KOPT-K1 (cell line): ENCODE measurements around the gene SNRPN.
"Not testable (repeated sequence)": the region's sequence is repeated elsewhere in the genome, so short reads cannot be mapped to it uniquely, and the experiment has no call there.

Source experiments
- H3K27ac ChIP-seq: fragments of 200-600 bp; sonication (generic); 2 replicates; pipeline ENCODE4 v1.5.1; 2016; ENCODE audit warnings: antibody characterized with exemption, mild to moderate bottlenecking, low read depth, low read length; ENCODE audit not compliant: poor library complexity, severe bottlenecking
- H3K36me3 ChIP-seq: fragments of 200-600 bp; sonication (generic); 2 replicates; pipeline ENCODE4 v1.5.1; 2017; ENCODE audit warnings: antibody characterized with exemption, mild to moderate bottlenecking, low read length, moderate library complexity; ENCODE audit not compliant: insufficient read depth
- H3K9me3 ChIP-seq: fragments of 200-600 bp; sonication (generic); 2 replicates; pipeline ENCODE4 v1.5.1; 2017; ENCODE audit warnings: antibody characterized with exemption, low read length, mild to moderate bottlenecking; ENCODE audit not compliant: insufficient read depth, poor library complexity, severe bottlenecking

The SNRPN gene

DNA sequence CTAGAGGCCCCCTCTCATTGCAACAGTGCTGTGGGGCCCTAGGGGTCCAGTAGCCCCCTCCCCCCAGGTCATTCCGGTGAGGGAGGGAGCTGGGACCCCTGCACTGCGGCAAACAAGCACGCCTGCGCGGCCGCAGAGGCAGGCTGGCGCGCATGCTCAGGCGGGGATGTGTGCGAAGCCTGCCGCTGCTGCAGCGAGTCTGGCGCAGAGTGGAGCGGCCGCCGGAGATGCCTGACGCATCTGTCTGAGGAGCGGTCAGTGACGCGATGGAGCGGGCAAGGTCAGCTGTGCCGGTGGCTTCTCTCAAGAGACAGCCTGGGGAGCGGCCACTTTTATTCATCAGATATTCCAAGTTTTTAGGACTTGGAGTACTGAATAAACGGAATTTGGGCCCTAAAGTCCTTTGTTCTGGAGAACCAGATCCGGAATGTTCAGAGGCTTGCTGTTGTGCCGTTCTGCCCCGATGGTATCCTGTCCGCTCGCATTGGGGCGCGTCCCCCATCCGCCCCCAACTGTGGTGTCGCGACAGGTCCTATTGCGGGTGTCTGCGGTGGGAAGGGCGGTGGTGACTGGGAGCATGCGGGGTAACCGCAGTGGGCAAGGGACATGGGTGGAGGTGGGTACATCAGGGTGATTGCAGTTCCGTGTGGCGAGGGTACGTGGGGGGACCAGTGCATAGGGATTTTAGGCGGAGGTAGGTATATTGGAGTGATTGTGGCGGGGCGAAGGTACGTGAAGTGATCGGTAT, at the start of gene SNRPN, which contains the start of gene SNURF:
SNRPN (plus strand) TSS at position 205 of the 748 bp plus-strand sequence. CDS start 19,467 bp downstream, outside the sequence.
SNURF (plus strand) TSS at position 205 of the 748 bp plus-strand sequence; CDS start at position 267, 62 bp downstream.
- Histone ChIP-seq H3K27ac (peak within 1 kb of the TSS; percentile 83), H3K9me3 (peaks cover 15% of the 10 kb centered on the region), H3K36me3 (peaks cover 16% of the 10 kb centered on the region)

GRCh38 chr15:24916305-24917009, 38.3 kb upstream of the SNRPN start:
- no peaks in the 10 kb centered on the region for H3K36me3 ChIP-seq
- H3K9me3 ChIP-seq: peaks cover 51% of the 10 kb centered on the region
- H3K27ac ChIP-seq: no peak overlapping the region

DNA sequence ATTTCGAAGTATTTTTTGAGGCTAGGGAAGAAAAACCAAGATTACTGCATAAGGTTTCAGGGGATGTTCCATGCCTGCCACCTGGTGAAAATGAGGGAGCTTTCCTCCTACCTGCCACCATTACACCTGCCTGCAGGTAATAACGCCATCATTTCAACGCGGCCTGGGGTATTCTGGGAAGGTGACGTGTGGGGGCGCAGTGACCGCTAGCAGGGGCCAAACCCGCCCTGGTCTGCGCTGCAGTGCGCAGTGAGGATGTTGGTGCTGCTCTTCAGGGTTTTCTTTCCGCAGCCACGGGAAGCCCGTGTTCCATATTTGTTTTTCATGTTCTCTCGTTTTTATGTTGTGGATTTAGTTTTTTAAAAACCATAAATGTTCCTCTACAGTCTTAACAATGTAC, 37.4 kb upstream of the SNRPN start:
- no peaks in the 10 kb centered on the region for H3K36me3 ChIP-seq
- H3K9me3 ChIP-seq: peaks cover 43% of the 10 kb centered on the region
- H3K27ac ChIP-seq: no peak overlapping the region

DNA sequence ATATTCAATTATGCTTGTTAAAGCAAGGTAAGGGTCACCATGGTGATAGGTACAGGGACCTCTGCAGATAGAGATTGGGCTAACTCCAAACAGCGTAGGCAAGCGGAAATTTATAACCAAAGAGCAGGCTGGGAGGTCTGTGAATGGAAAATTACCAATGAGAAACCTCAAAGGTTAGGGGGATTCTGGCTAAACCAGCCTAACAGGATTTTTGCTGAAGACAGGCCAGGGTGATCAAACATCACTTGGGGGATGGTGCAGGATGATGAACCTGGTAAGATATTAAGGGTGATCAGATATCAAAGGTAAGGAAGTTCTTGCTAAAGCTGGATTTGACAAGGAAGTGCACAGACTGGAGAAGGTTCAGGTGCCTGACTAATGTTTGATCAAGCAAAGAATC, 35.3 kb upstream of the SNRPN start:
- no peaks in the 10 kb centered on the region for H3K36me3 ChIP-seq
- peaks cover 23% of the 10 kb centered on the region for H3K9me3 ChIP-seq
- no peak overlapping the region for H3K27ac ChIP-seq

- not testable (repeated sequence) for H3K27ac ChIP-seq, H3K36me3 ChIP-seq, H3K9me3 ChIP-seq
Measured at GRCh38 chr15:24922781-24923180, 32.0 kb upstream of the SNRPN start.

GRCh38 chr15:24924153-24924552, 30.6 kb upstream of the SNRPN start:
- Histone ChIP-seq H3K27ac (no peak overlapping the region), H3K9me3 (no peaks in the 10 kb centered on the region)

GRCh38 chr15:24924621-24925020, 30.2 kb upstream of the SNRPN start:
- Histone ChIP-seq H3K27ac (no peak overlapping the region), H3K9me3 (no peaks in the 10 kb centered on the region), H3K36me3 (no peaks in the 10 kb centered on the region)

More at GRCh38 chr15:24924153-24924552, 30.6 kb upstream of the SNRPN start:
- no peaks in the 10 kb centered on the region for H3K36me3 ChIP-seq

- not testable (repeated sequence) for H3K9me3 ChIP-seq, H3K36me3 ChIP-seq, H3K27ac ChIP-seq
Measured at GRCh38 chr15:24931874-24932732, 22.7 kb upstream of the SNRPN start.

GRCh38 chr15:24933716-24934115, 21.1 kb upstream of the SNRPN start:
- Histone ChIP-seq H3K9me3 (no peaks in the 10 kb centered on the region), H3K27ac (no peak overlapping the region), H3K36me3 (no peaks in the 10 kb centered on the region)

- not testable (repeated sequence) for H3K36me3 ChIP-seq, H3K27ac ChIP-seq, H3K9me3 ChIP-seq
Measured at GRCh38 chr15:24938224-24938623, 16.6 kb upstream of the SNRPN start.

GRCh38 chr15:24940236-24940635, 14.6 kb upstream of the SNRPN start:
- no peaks in the 10 kb centered on the region for H3K9me3 ChIP-seq
- no peak overlapping the region for H3K27ac ChIP-seq
- no peaks in the 10 kb centered on the region for H3K36me3 ChIP-seq

- Histone ChIP-seq H3K36me3 (no peaks in the 10 kb centered on the region), H3K9me3 (no peaks in the 10 kb centered on the region), H3K27ac (no peak overlapping the region)
Measured at GRCh38 chr15:24943361-24943760, 11.4 kb upstream of the SNRPN start.

DNA sequence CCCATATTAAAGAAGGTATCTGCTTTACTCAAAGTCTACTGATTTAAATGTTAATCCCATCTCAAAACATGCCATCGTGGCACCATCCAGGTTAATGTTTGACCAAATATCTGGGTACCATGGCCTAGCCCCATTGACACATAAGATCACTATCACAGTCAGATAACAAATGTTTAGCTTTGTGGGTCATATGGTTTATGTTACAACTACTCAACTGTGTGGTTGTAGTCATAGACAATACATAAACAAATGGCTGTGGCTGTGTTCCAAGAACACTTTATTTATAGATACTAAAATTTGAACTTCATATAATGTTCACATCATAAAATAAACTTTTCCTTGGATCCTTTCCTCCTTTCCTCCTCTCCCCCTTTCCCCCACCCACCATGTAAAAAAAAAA, 9.8 kb upstream of the SNRPN start:
- Histone ChIP-seq H3K9me3 (no peaks in the 10 kb centered on the region), H3K36me3 (no peaks in the 10 kb centered on the region), H3K27ac (no peak overlapping the region)

- Histone ChIP-seq H3K36me3 (no peaks in the 10 kb centered on the region), H3K27ac (no peak overlapping the region), H3K9me3 (no peaks in the 10 kb centered on the region)
Measured at GRCh38 chr15:24945711-24946110, 9.1 kb upstream of the SNRPN start.

GRCh38 chr15:24948495-24948894, 6.3 kb upstream of the SNRPN start:
- Histone ChIP-seq H3K36me3 (no peaks in the 10 kb centered on the region), H3K9me3 (no peaks in the 10 kb centered on the region), H3K27ac (no peak overlapping the region)
